Hindlimb muscle (tissue), 1 donor: ENCODE data around the gene RCOR2. TPM values are rescaled to one million over a fixed set of nuclear protein-coding genes. Genes with fewer than 3 reads are reported as not detected.
A peak's percentile ranks its signal among the peaks of the same experiment; 100 is the strongest.

Source experiments
- DNase-seq: peaks from one replicate; pipeline ENCODE4 v3.0.0-alpha.2; 2013
- polyA plus RNA-seq: library from polyadenylated mRNA; unstranded; fragments of 120-200 nt; gene quantifications from one replicate; pipeline ENCODE4 v1.2.1, GENCODE V29; 2013; ENCODE audit not compliant: insufficient read length

The RCOR2 gene
- polyA plus RNA-seq, 1 donor = 11.0 TPM

DNA sequence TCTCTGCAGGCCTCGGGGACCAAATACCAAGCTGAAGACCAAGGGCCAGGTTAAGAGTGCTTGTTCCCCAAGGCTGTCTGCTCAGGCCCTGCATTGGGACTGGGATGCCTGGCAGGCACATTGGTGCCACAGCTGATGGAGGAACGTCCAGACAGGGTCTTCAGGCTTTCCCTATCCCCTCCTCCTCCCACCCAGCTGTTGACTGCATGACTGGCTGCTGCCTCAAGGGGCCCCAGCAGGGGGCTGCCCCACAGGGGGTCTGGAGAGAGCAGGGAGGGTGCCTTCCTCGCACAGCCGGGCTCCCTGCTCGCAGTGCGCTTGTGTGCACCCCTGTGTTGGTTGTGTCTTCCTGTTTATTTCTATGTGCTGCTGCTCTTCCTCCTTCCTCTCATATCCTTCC lies 9.9 kb downstream of the RCOR2 start:
- DNase-seq = no peak

DNA sequence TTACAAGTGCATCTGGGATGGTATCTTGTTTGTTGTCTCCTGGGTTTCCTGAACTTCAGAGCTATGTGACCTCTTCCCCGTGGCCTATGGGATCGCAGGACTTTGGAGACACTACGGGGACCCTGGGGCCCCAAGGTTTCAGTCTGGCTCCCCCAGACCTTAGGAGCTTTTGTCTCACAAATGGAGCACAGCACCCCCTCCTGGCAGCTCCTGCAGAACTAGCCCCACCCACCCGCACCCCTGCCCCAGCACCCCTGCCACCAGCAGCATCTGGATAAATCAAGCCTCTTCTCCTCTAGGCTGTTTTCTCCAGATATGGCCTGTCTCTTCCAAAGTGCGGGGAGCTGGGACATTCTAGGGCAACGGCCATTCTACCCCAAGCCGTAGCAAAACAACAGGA lies 10.4 kb downstream of the RCOR2 start:
- no peak for DNase-seq

DNA sequence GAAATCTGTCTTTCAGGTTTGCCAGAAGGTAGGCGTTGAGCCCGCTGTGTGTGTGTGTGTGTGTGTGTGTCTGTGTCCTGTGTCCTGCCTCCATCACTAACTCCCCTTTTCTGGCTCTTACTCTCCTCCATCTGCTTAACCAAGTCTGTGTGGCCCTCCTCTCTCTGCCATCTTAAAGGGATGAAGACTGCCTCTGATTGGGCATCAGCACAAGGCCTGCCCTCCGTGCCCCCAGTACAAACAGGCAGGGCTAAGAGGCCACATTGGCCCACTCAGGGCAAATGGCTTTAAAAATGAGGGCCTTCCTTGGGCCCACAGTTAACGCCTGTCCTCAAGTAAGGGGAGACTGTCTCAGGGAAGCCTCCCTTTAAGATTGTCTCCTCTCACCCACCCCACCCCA lies 10.9 kb downstream of the RCOR2 start:
- no peak for DNase-seq

DNA sequence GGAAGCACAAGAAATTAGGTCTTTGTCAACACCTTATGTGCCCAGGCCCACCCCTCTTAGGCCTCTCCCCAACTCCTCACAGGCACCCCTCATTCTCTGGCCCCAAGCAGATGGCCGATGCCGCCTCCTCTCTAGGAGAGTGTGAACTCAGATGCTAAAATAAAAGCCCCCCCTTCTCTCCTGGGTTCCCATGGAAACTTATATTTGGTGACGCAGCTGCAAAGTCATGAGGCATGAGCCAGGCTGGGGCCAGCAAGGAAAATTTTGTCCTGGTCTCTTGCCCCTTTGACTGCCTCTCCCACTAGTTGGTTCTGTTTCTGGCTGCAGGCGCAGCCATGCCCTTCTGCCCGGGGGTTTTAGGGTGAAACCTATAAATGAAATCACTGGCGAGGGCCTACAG lies 11.8 kb downstream of the RCOR2 start:
- peak; percentile 28 for DNase-seq

DNA sequence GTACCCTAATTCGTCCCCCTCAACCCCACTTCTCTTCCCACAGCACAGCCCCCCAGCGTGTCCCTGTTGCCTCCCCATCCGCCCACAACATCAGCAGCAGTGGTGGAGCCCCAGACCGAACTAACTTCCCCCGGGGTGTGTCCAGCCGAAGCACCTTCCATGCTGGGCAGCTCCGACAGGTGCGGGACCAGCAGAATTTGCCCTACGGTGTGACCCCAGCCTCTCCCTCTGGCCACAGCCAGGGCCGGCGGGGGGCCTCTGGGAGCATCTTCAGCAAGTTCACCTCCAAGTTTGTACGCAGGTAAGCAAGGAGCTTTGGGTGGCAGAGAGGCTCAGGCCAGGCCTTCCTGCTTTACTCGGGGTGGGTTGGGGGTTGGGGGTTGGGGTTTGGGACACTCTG lies 12.2 kb downstream of the RCOR2 start:
- DNase-seq = no peak

DNA sequence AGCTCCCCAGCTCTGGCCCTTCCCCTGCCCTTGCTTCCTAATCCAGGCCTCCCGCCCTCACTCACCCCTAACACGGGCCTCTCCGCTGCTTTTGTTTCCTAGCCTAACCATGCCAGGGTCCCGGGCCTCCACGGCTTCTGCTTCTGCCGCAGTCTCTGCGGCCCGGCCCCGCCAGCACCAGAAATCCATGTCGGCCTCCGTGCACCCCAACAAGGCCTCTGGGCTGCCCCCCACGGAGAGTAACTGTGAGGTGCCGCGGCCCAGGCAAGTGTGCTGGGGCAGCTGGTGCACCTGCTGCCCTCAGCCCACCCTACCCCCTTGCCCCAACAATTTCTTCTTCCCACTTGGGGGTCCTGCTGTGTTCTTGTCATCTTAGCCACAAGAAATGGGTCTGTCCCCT lies 13.1 kb downstream of the RCOR2 start:
- DNase-seq = no peak

DNA sequence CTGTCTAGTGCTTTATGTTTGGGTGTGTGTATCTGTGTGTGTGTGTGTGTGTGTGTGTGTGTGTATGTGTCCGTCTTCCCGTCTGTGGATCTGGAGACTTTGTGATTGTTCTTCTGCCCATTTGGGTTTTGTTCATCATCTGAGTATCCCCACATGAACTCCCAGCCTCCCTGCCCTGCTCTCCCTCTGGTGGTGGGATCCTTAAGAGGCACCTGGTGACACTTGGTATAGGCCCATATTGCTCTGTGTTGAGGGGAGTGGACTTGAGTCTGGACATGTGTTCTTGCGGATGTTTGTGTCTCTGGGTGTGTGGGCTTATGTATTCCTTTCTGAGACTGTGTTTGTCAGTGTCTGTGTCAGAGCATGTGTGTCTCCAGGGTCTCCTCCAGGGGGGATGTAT lies 15.3 kb downstream of the RCOR2 start:
- no peak for DNase-seq

DNA sequence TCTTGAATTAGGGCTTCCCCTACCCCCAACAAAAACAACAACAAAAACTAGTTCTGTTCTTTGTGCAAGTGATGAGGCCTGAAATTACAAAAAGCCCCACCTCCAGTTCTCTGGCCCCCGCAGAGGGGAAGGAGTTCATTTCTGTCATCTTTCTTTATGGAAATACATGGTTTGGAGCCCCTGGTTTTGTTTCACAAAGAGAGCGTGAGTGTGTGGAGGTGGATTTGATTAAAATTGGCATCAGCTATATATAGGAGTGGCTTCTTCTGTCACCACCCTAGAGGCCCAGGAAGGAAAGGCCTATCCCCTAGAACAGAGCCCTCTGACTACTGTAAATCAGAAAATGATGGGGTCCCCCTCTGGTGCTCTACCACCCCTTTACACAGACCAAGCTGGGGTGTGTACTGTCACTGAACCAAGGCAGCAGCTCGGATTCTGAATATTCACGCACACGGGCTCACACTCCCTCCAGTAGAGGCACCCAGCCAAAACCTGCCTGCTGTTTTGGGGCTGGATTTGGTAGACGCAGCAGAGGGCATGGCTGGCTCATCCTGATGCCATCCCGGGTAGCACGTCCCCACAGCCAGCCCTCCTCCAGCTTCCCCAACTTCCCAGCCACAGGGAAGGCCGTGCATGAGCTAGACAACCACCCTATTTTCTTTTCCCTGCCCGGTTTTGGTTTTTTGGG lies 19.4 kb downstream of the RCOR2 start:
- DNase-seq = no peak

DNA sequence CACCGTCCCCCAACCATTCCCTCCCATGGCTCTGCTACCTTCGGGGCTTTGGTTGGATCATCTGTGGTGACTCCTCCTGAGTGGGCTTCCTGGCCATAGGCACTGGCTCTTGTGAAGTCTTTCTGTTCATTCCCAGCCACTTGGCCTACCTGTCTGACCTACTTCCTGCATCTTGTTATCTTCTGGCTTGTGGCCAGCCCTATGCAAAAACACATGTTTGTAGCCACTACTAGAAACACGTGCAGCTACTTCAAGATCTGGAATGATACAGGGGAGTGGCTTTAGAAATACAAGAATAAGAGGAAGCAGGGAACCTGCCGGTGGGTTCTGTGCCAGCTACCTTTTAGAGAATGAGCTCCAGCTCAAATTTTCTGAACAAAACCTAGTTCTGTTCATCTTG lies 20.9 kb downstream of the RCOR2 start:
- DNase-seq = no peak

DNA sequence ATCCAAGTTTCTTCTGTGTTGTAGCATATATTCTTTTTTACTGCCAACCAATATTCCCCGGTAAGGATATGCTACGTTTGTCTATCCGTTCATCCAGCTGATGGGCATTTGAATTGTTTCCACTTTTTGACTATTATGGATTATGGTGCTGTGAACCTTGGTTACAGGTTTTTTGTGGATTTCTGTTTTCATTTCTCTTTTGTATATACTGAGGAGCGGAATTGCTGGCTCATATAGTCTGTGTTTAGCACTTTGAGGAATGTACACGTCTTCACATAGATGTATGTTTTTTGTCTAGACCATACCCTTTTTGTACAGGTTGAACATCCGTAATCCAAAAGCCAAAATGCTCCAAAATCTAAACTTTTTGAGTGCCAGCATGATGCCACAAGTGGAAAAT lies 23.6 kb downstream of the RCOR2 start:
- no peak for DNase-seq

DNA sequence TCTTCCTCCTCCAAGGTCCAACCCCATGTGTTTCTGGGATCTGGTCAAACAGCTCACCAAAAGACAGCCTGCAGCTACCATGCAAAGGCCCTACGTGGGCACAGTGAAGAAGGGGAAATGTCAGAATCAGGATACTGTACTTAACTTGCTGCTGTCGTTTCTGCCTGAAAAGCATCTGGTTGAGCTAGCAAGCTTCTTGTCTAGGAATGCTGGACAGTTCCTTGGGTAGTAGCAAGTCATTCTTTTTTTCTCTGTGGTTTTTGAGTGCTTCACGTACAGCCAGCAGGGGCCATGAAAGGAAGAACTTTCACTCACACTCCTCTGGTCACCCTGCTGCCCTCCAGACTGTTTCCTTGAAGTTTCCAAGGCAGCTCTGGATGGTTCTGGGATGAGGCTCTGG lies 24.7 kb downstream of the RCOR2 start:
- no peak for DNase-seq

DNA sequence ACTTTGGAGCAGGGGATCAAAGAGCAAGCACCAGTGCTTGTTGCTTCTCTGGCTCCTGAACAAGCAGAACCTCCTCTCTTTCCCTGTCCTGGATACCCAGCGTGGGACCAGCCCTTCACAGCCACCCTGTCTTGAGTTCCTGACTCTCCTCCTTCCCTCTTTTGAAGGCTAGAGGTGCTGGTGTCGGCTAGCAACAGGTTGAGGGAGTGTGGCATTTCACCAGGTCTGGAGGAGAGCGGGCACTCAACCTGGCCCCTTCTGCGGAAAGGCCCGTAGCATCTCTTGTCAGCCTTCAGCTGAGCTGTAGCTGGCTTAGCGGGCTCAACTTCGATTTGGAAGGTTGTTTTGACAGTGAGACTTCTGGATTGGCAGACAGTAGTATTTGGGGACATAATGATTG lies 26.6 kb downstream of the RCOR2 start:
- no peak for DNase-seq

DNA sequence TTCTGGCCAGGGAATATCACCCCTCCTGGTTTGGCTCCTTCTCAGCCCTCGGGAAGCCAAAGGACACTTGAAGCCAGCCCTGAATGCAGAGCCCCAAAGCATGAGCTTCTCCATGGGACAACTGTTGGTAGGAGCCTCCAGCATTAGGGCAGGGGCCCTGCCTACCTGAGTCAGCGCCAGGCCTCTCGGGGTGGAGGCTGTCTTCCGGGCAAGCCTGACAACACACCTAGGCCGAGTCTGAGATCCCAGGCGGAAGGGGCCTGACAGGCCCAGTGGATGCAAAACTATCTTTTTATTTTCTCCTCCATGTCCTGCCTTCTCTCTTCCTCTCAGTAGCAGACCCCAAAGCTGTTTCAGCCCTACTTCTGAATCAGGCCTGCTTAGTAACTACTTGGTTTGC lies 27.6 kb downstream of the RCOR2 start:
- DNase-seq = no peak

DNA sequence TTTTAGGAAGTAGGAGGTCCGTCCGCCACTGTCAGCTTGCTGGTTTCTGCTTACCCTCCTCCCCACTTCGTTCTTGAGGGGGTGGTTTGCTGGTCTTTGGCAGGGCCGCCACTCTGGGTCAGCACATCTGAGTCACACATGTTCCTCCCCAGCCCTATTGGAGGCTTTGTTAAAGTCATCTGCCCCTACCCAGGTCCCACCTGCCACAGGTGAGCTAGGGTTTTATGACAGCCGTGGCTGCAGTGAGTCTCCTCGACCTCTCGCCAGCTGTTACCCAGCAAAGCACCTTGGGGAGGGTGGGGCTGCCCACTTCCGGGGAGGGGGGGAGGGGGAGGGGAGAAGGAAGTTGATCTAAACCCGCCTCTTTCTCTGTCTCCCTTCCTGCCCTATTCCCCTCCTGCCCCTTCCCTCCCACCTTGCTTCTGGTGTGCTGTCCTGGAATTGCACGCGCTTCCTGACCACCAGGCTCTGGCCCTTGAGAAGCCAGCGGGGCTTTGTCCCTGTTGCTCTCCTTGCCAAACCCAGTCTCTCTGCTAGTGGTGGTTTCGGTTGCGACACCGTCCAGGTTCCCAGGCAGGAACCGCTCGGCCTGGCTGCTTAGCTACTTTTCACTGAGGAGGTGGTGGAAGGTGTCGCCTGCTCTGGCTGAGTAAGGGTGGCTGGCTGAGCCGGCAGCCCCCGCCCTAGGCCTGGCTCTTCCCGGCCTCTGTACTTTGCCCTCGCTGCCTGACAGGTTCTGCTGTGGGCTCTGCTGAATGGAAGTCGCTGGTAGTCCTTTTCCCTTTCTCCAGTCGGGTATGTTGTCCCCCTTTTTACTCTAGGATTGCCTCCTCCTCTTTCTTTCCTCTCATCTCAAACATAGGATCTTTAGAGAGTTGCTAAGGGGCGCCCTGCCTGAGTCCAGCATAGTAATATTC lies 28.5 kb downstream of the RCOR2 start:
- no peak for DNase-seq

DNA sequence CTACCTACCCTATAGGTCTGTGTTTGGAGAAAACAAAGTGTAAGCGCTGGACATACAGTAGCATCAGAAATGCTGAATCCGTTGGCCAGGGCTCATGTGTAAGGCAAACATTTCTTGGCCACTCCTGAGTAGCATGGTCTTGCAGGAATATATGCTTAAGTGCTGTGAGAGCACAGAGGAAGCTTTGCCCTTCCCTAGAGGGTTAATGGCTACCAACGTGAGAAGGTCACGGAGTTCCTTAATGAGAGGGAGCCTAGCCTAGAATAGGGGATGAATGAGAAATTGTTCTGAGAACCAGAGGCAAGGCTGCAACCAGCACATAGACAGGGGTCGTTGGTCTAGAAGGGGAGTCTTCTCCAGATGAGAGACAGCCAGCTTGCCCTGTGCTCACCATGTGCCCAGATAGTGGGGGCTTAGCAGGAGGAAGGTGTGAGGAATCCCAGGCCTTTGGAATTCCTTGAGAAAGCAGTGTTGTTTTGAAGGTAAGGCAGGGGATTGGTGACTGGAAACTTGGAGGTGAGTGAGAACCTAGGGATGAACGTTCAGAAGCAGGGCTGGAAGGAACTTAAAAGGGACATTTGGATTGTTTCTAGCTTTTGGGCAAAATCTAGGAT lies 29.5 kb downstream of the RCOR2 start:
- DNase-seq = no peak

DNA sequence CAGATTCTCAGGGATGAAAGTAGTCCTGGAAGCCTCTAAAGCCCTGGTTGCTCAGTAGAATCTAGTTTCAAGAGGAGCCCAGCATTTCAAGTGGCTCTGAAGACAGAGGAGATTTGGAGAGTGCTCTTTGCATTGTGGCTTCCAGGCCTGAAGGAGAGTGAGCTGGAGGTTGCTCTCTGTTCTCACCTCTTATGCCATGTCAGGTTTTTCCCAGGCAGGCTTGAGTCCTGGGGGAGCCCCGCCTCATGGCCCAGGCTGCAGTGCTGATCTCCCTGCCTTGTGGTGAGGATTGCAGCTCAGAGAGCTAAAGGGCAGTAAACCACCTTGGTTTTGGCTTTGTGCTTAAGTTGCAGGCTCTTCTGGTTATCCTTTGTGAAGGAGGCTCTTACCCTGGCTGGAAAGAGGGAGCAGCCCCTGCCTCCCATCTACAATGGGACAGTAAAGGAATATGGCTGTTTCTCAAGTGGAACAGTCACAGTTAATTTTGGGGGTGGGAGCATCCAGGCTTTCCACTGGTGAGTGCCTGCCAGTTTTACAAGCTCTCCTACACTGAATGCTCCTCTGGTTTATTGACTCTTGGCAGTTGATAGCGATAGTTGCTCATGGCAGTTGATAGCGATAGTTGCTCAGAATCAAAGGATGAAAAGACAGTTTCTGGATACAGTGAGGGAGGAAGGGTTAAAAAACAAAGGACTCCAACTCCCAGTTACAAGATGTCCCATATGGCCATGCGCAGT lies 32.6 kb downstream of the RCOR2 start:
- DNase-seq = no peak

DNA sequence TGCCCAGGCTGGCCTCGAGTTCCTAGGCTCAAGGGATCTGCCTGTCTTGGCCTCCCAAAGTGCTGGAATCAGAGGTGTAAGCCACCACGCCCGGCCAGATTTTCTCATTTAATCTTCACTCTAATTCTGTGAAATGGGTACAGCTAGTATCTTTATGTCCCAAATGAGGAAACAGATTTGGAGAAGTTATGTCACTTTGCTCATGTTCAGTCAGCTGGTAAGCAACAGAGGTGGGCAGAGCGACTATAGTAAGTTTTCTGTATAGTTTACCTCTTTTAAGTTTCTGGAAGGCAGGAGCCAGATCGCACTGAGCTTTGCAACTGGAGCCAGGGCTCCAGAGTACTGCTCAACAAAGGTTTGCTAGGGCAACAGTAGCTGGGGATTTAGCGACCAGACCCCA lies 33.2 kb downstream of the RCOR2 start:
- DNase-seq = no peak

DNA sequence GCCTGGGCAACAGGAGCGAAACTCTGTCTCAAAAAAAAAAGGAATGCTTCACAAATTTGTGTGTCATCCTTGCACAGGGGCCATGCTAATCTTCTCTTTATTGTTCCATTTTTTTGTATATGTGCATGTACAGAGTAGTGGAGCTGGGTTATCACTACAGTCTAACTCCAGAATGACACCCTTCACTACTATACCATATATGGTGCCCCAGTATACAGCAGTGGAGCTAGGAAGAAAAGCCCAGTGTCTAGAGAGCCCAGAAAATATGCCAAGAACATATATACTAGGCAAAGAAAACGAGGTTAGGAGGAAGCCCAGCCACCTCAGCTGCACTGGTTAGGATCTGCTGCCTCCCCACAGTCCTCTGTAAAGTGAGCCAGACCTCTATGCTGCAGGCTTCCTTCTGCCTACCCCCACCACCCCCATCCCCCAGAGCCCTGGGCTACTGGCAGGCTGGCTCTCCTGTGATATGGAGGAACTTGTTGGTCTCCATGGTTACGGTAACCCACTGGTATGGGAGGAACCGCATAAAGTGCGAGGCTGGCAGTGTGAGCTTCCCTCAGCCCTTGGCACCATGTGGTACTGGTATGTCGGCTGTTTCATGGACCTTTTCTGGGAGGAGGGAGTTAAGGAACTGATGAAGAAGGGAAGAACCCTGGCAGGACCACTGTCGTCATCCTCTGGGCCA lies 34.3 kb downstream of the RCOR2 start:
- no peak for DNase-seq

DNA sequence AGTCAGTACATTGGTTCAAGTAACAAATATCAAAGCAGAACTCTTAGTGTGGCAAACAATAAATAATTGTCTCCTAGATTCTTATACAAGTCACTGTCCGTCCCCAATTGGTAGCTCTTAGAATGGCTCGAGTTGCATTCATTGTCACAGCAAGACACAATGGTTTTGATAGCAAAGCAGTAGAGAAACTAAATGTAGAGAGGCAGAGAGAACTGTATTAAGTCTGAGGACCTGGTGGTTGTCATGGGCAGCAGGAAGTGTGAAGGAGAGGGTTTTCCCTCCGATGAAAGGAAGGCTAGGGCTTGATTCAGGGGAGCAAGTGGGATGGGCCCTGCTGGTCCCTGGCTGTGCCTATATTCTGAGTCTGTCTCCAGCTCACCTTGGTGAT lies 36.6 kb downstream of the RCOR2 start:
- DNase-seq = no peak

DNA sequence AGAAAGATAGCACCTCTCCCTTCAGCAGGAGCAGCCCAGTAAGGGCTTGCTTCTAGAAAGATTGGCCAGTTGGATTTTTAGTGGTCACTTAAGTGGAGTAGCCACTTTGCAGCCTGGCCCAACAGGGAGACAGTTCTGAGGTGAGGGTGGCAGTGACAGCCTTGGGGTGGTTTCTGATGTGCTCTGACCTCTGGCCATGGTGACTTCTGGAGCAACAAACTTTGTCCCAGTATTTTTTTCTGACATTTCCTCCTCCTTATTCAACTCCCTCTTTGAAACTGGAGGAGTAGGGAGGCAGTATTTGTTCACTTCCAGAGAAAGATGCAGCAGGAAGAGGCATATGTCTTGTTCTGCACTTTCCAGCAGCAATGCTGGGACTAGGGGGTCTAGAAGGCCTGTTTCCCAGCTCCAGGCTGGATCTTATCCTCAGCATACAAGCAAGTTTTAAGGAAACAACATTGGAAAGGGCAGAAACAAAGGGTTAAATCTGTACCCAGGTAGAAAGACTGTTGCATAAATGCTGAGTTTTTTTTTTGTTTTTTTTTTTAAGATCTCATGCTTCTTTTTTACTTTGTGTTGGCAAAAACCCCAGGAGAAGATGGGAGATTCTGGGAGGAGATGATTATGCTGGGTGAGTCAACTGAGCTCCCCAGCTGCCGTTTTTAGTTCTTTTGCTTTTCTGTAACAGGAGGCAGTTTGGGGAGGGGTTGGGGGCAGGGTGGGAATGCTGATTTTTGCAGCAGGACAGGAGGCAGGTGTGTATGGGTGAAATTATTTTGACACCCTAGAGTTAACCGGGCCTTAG lies 37.2 kb downstream of the RCOR2 start:
- DNase-seq = no peak

DNA sequence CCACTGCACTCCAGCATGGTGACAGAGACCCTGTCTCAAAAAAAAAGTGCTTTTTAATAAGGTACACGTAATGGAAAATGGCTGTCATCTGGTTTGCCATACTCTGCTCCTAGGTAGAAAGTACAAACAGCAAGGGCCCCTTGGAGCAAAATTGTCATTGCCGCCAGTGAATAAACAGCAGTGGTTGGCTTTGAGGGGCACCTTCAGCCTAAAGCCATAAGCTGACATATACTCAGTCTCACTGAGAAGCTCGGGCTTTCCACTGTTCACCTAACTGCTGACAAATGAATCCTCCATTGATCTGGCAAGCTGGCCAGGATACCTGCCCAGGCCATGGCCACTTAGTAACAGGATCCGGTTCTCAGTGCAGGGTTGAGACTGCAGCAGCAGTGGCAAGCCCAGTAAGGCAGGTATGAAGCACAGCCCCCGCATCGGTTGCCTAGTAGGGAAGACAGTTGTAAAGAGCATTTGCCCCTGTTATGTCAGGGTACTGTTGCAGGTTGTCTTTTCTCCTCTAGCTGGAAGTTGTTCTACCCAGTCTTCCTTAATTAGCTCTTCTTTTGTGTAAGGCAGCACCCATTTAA lies 39.2 kb downstream of the RCOR2 start:
- DNase-seq = no peak
